Measurements from ENCODE around the gene ALOX15.
"Not testable (repeated sequence)": the region's sequence is repeated elsewhere in the genome, so short reads cannot be mapped to it uniquely, and the experiment has no call there.

Gene ALOX15

GRCh38 chr17:4641297-4642195 is at the start of gene ALOX15:
ALOX15 (minus strand) TSS chr17:4641678; CDS start chr17:4641651, 27 bp downstream.
- peak in 1 of 2 experiments; percentile 27 for DNase-seq

GRCh38 chr17:4690745-4691144 is 49.3 kb upstream of the ALOX15 start:
- no peak for DNase-seq

- not testable (repeated sequence) for DNase-seq
These were observed 48.4 kb upstream of the ALOX15 start for GRCh38 chr17:4689872-4690271.

DNA sequence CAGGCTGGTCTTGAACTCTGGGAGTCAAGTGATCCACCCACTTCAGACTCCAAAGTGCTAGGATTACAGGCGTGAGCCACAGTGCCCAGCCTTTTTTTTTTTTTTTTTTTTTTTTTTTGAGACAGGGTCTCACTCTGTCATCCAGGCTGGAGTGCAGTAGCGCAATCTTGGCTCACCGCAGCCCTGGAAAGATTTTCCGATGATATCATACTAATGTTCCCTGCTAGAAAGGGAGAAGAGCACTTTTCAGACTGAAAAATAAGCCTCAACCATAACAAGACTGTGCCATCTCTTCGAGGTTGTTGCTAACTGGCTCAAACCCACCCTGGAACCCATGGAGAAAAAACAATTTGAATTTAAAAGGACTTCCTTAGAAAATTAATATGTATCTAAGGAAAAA is 42.3 kb upstream of the ALOX15 start:
- DNase-seq: not testable (repeated sequence)

- DNase-seq: no peak
These were observed 38.2 kb upstream of the ALOX15 start for GRCh38 chr17:4679658-4680057.

- peak; percentile 64 to 72 for DNase-seq
These were observed 37.1 kb upstream of the ALOX15 start for GRCh38 chr17:4678448-4679026.

- DNase-seq: no peak
These were observed 35.3 kb upstream of the ALOX15 start for GRCh38 chr17:4676791-4677190.

- no peak for DNase-seq
These were observed 34.3 kb upstream of the ALOX15 start for GRCh38 chr17:4675791-4676190.

GRCh38 chr17:4674685-4674998 is 33.2 kb upstream of the ALOX15 start:
- DNase-seq: no peak

DNA sequence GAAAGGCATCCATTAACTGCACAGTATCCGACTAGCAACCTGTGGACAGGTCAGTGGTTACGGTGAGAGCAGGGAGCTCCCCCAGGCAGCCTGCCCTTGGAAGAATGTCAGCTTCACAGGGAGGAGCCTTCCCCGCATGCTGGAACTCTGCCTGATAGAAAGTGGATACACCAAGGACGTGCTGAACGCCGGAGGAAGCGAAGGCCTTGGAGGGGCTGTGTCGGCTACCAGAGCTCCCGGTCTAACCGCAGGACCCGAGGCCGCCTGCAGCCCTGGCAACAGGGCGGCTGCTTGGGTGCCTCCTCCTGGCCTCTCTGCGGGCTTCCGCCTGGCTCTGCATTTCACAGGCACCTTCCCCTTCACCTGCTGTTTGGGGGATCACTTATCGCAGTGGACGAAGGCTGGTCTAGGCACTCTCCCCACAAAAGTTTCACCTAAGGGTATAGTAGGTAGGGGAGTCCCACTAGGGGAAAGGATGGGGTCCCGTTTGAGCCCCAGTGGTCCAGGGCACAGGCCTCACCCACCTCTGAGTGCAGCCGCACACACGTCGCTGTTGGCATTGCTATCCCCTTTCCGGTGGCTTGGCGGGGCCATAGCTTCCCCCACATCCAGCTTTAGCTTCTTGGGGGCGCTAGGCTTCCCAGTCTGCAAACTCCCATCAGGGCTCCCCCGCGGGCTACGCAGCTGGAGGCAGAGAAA is 32.7 kb upstream of the ALOX15 start:
- no peak for DNase-seq

GRCh38 chr17:4673169-4673568 is 31.7 kb upstream of the ALOX15 start:
- DNase-seq: no peak

DNA sequence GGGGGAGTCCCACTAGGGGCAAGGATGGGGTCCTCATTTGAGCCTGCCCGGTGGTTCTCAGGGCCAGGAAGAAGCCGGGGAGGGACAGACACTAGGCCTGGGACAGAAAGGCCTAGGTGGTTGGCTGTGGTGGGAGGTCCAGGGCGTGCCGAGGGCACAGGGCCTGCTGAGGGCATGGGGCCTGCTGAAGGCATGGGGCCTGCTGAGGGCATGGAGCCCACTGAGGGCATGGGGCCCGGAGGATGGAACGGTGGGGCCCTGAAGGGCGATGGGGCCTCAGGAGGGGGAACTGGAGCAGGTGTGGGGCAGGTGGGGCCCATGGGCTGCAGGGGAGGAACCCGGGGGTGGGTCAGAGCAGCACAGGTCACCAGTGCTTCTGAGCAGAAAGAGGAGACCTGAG is 31.3 kb upstream of the ALOX15 start:
- no peak for DNase-seq

GRCh38 chr17:4672055-4672630 is 30.7 kb upstream of the ALOX15 start:
- DNase-seq: no peak

DNA sequence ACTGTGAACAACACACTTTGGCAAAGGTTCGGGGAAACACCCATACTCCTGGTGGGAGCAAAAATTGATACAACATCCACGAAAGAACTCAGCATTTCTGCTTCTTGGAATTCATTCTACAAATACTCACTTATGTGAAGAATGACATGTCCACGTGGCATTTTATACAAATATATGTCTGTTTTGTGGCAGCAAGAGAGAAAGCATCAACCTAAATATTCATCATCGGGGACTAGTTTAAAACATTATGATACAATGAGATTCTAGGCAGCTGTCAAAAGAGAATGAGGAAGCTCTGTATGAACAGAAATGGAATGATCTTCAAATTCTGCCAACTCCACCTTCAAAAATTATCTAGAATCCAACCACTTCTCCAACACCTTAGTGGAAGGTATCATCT is 25.7 kb upstream of the ALOX15 start:
- DNase-seq: no peak

DNA sequence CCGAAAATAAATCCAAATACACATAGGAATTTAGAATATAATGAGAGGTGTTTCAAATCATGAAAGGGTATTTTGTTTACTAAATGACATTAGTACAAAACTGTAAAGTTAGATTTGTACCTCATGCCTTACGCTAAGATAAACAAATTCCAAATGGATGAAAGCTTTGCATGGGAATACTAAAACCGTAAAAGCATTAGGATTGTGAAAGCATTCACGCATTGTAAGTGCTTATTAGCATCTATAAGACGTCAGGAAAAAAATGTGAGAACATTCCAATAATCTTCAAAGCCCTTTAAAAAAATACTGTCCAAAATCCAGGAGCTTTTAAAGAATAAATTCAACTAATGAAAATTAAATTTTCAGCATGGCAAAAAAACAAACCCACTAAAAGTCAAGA is 24.8 kb upstream of the ALOX15 start:
- no peak for DNase-seq

GRCh38 chr17:4665027-4665426 is 23.5 kb upstream of the ALOX15 start:
- no peak for DNase-seq

- no peak for DNase-seq
These were observed 22.8 kb upstream of the ALOX15 start for GRCh38 chr17:4664230-4664629.

- DNase-seq: no peak
These were observed 22.2 kb upstream of the ALOX15 start for GRCh38 chr17:4663711-4664110.

DNA sequence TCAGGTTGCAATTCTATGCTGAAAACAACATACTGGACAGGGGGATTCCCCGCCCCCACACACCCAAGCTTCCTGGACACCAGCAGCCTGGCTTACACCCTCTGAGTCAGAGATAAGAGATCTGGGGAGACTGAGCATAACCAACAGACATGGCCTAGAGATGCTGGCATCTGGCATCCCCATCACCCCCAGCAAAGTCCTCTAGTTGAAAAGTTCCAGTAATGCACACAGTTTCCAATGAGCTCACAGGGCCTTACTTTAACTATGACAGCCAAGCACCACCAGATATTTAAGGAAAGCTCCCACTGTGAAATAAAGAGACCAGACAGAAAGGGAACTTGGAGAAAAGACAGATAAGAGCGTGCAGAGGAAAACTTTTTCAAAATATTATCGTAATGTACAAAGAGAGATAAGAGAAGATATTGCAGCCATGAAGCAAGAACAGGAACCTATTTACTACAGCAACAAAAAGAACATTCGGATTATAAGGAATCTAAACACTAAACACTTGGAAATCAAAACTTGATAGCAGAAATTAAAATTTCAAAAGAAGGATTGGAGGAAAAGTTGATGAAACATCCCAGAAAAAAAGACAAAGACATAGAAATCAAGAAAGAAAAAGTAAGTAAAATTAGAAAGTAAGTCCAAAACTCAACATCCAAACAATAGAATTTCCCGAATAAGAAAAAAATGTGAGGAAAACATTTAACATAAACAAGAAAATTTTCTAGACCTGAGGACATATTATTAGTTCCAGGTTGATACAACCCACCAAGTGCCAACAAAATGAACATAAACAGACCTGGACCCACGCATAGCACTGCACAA is 17.2 kb upstream of the ALOX15 start:
- peak; percentile 74 to 79 for DNase-seq

GRCh38 chr17:4657678-4658077 is 16.2 kb upstream of the ALOX15 start:
- no peak for DNase-seq

DNA sequence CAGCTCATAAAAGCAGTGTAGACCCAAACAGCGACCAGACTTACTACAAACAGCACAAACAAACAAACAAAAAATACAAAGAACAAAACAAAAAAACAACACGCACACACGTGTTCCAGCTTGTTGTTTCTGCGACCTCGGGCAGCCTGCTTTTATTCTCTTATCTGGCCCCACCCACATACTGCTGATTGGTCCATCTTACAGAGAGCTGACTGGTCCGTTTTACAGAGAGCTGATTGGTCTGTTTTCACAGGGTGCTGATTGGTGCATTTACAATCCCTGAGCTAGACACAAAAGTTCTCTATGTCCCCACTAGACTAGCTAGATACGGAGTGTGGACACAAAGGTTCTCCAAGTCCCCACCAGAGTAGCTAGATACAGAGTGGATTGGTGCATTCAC is 14.5 kb upstream of the ALOX15 start:
- not testable (repeated sequence) for DNase-seq

GRCh38 chr17:4652997-4653396 is 11.5 kb upstream of the ALOX15 start:
- no peak for DNase-seq

DNA sequence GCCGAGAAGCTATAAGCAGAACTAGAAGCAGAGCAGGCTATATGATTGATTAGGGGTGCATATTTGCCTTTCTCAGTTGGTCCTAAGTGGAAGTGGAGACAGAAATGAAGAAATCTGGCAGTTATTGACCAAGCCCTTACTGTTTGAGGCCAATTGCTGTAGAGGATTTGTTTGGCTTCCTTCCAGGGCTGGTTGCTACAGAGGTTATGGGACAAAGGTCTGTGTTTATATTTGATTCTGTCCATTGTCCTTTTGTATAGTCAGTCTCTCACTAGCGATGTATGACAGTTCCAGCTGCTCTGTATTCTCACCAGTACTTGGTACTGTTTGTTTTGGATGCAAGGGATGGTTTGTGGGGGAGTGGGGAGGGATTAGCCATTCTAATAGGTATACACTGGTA is 7.3 kb upstream of the ALOX15 start:
- DNase-seq: no peak

Measured in activated T-cell treated with anti-CD3 and anti-CD28 coated beads, Interleukin-2, amount 50 U/mL, for 48 hours (primary cell).